SKM-1 treated with dmso at 0.1 percent for 144 hours (cell line): ENCODE measurements around the gene ZNF10.
A peak's percentile ranks its signal among the peaks of the same experiment; 100 is the strongest.

Experiments used
- DNase-seq: peaks from one replicate; lab custom pipeline; 2025; ENCODE audit not compliant: unreplicated experiment; lab: John Stamatoyannopoulos, UW

ZNF10 gene

DNA sequence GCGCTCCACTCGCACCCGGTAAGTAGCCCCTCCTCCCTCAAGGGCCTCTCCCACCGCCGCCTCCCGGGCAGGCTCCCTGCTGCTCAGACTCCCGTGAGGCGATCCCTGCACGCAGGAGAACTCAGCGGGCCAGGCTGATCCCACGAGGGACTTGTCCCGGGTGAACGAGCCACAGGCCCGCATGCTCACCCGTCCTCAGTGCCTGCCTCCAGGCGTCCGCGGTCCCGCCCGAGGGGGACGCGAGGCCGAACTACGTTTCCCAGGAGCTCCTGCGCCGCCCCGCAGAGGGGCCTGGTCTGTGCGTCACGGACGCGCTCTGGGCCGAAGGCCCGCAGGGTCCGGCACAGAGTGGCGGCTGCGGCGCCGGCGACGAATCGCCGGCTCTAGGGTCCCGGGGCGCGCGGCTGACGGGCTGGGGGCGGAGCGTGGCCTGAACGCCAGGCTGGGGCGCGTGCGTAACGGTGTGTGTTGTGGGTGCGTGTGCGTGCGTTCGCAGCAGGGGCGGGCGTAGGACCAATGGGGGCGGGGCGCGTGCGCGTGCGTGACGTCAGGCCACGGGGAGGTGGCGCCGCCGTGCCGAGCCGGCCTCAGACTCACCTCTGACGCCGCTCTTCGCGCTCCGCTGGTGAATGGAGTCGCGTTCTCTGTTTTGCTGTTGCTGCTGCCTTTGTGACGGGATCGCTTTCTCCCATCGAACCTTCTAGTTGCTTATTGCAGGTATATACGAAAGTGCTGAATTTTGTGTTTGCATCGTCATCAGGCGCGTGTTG lies at the start of gene ZNF10, which contains the start of gene ZNF891:
TSS of gene ZNF10 (plus strand) at position 590 of the 770 bp plus-strand sequence. CDS start 13,866 bp downstream, outside the sequence.
TSS of gene ZNF891 (minus strand) at position 237 of the 770 bp plus-strand sequence. CDS start 8,356 bp downstream, outside the sequence.
- peak; percentile 57 for DNase-seq

DNA sequence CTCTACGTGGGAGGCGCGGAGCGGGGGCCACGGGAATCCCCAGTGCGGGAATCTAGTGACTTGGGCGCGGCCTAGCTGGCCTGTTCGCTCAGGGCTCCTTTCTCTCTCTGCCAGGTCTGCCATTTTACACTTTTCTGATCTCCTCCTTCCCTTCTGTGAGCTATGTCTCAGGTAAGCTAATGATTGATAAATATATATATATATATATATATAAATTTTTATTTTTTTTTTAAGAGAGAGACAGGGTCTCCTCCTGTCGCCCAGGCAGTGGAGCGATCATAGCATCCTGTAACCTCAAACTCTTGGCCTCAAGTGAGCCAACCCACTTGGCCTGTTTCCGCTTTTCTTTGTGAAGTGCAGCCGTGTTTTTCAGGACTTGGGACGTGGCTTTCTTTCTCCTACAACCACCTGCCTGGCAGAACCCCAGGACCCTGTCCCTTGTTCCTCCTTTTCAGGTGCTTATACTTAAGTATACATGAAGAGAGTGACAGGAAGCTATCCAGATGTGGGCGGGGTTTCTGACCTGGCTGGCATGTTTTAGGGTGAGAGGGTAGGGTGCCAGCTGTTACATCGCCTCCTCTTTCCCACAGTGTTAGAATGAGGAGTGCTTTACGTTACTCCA lies 49.2 kb upstream of the ZNF10 start:
- DNase-seq, result no peak

DNA sequence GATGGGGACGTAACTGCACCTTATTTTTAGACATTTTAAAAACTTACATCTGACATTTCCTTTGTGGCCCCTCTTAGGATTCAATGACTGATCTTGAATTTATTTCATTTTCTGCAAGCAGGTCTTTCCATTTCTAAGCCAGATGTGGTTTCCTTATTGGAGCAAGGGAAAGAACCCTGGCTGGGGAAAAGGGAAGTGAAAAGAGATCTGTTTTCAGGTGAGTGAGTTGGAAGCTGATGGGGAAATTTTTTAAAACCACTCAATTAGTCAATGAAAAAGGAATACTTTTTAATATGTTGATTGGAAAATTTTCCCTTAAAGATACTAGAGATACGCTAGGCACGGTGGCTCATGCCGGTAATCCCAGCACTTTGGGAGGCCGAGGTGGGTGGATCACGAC lies 47.1 kb upstream of the ZNF10 start:
- DNase-seq, result no peak

DNA sequence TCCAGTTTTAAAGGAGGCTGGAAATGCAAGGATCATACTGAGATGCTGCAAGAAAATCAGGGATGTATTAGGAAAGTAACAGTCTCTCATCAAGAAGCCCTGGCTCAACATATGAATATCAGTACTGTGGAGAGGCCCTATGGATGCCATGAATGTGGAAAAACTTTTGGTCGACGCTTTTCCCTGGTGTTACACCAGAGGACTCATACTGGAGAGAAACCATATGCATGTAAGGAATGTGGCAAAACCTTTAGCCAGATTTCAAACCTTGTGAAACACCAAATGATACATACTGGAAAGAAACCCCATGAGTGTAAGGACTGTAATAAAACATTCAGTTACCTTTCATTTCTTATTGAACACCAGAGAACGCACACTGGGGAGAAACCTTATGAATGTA lies 24.8 kb upstream of the ZNF10 start:
- no peak for DNase-seq

DNA sequence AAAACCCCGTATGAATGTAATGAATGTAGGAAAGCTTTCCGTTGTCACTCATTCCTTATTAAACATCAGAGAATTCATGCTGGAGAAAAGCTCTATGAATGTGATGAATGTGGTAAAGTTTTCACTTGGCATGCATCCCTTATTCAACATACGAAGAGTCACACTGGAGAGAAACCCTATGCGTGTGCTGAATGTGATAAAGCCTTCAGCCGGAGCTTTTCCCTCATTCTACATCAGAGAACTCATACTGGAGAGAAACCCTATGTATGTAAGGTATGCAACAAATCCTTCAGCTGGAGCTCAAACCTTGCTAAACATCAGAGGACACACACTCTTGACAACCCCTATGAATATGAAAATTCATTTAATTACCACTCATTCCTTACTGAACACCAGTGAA lies 24.2 kb upstream of the ZNF10 start:
- no peak for DNase-seq

DNA sequence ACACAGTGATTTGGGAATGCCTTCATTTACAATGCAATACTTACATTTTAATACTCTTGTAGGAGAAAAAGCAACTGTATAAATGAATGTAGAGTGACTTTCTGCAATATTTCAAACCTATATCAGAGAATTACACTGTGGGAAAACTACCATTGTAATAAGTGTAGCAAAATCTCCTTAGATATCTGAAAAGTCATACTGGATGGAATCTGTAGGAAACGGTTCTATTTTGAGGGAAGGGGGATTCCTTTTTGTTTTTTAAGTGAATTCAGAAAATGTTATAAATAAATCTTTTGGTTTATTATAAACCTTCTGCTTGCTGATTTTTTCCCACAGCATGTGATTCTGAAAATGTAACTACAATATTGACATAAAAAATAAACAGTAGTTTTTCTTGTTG lies 23.3 kb upstream of the ZNF10 start:
- DNase-seq, result no peak

DNA sequence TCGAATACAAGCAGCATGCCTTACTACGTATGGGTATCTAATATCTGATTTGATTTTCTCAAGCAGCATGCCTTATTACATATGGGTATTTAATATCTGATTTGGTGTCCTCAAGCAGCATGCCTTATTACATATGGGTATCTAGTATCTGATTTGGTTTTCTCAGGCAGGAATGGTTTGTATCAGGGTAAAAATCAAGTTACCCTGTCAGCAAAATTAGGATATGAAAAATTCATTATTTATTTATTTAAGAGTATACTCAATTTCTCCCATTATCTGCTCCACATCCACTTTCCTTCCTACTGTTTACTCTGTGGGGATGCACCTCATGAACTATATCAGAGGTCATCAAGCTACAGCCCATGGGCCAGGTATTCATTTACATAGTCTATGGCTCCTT lies 22.3 kb upstream of the ZNF10 start:
- no peak for DNase-seq

DNA sequence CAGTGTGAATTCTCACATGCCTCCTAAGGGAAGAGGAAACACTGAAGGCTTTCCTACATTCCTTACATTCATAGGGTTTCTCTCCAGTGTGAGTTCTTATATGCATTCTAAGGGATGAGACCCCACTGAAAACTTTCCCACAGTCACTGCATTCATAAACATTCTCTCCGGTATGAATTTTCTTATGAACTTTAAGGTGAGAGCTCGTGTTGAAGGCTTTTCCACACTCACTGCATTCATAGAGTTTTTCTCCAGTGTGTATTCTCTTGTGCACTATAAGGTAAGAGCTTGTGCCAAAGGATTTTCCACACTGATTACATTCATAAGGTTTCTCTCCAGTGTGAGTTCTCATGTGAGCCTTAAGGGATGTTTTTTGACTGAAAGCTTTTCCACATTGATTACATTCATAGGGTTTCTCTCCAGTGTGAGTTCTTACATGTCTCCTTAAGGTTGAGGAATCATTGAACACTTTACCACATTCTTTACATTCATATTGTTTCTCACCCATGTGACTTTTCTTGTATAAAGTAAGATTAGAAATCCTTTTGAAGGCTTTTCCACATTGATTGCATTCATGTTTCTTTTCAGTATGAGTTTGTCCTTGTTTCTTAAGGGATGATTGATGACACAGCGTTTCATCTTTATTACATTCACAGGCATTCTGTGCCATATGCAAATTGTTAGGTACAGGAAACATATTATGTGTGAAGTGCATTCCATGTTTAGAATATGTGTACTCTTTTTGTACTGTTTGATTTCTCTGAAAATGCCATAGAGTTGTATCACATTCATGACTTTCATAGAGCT lies 9.8 kb upstream of the ZNF10 start:
- DNase-seq, result no peak

DNA sequence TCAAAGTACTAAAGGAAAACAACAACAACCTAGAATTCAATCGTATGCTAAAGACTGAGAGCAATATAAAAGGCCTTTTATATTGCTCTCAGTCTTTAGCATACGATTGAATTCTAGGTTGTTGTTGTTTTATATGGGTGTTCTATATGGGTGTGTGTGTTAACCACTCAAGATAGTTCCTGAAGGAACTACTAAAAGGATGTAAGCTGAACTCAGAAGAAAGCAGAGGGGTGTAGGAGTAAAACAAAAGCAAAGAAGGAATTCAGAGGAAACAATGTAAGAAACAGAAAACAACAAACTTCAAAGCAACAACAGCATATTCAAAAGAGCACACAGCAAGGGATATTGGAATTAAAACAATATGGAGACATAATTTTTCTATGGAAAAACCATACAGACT lies 5.8 kb upstream of the ZNF10 start:
- DNase-seq, result no peak

DNA sequence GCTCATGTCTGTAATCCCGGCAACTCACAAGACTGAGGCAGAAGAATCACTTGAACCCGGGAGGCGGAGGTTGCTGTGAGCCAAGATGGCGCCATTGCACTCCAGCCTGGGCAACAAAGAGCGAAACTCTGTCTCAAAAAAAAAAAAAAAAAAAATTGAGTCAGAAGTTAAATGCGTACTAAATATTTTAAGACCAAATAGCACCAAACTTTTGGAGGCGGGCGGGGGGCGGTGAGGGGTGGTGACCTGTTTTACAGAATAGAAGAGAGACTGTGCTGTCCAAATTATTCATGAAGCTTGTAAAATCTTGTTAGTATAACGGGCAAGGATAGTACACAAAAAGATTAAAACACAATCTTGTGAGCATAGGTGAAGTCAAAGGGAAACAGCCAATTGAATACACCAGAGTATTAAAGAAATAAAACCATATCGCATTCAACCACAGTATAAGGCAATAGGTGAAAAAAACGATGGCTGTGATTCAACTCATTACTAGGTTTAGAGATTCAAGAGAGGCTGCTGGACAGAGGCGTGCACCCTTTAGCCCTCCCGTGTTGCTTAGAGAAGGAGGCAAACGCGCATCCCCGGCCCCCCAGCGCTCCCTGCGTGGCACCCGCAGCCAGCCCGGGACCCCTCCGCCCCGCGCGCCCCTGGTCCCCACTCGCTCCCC lies 924 bp upstream of the ZNF10 start:
- no peak for DNase-seq

DNA sequence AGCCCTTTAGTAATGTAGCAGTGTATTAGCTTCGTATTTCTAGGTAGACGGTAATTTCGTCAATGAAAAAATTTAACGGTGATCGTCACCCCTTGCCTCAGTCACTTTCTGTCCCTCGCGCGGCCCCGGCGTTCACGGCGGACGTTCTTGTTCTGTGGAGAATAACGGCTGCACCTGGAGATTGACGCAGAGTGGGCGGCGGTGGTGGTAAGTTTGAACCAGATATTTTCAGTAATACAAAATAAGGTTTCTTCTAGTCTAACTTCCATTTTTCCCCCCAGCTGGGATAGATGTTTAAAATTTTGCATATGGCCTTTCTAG lies 341 bp downstream of the ZNF10 start:
- no peak for DNase-seq

DNA sequence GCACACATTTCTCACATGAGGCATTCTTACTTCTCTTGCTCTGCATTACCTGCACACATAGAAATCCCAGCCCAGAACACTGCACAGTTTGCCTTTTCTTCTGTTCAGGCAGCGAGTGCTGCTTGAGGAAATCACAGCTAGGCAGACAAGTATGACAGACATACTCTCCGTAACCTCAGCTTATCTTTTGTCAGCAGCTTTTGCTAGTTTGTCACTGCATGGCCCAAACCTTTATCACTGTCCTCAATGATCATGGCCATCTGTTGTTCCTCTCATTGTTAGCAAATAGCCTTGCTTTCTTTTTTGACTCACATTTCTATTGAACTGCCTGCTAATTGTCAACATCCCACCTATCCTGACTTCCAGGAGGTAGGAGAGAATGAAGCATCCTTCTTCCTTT lies 5.3 kb downstream of the ZNF10 start:
- no peak for DNase-seq

DNA sequence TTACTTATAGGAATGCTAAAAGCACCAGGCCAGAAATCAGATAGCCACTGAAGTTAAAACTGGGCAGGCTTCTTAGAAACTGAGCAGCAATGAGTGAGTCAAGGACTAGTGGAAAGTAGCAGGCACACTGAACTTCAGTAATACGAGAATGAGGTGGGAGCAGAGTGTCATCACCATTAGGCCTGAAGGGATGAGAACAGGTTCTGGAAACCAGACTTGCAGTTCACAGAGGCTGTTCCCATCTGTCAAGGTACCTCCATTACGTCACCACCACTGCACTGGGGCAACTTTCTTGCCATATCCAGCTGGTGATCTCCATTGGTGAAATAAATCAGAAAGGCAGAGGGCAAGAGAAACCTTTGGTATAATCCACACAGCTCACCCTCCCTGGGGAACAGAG lies 15.6 kb downstream of the ZNF10 start:
- DNase-seq, result no peak

DNA sequence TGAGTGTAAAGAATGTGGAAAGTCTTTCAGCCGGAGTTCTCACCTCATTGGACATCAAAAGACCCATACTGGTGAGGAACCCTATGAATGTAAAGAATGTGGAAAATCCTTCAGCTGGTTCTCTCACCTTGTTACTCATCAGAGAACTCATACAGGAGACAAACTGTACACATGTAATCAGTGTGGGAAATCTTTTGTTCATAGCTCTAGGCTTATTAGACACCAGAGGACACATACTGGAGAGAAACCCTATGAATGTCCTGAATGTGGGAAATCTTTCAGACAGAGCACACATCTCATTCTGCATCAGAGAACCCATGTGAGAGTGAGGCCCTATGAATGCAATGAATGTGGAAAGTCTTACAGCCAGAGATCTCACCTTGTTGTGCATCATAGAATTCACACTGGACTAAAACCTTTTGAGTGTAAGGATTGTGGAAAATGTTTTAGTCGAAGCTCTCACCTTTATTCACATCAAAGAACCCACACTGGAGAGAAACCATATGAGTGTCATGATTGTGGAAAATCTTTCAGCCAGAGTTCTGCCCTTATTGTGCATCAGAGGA lies 25.8 kb downstream of the ZNF10 start:
- DNase-seq, result no peak

DNA sequence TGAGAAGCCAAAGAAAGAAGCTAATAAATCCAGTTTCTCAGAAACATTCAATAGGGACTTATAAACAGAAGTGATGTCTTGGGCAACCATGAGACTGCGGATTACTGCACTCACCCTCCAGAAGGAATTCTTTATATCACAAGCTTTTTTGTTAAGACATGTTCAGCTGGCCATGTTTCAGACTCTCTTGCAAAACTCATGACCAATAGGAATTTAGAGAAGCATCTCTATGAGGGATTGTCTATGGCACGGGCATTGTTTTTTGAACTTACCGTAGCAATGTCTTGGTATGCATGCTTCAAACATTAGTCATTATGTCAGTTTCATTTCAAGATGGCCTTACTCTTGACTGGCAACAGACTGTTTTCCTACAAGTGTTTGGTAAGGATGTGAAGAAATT lies 35.3 kb downstream of the ZNF10 start:
- DNase-seq, result no peak

DNA sequence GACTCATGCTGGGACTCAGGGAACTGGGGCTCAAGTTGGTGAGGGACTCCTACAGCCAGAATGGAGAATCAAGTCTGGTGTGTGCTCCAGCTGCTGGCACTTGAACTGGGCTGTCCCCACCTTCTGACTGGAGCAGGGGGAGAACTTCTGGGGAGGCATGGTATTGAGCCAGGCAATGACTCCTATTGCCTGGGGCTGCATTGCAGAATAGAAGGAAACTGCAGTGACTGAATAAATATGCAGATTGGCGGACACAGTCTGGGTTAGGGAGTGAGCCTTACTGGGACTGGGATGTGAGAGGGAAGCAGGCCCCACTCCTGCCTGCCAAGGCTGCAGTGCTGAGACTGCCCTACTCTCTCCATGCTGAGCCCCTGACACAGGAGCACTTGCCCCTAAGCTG lies 42.1 kb downstream of the ZNF10 start:
- DNase-seq, result no peak

DNA sequence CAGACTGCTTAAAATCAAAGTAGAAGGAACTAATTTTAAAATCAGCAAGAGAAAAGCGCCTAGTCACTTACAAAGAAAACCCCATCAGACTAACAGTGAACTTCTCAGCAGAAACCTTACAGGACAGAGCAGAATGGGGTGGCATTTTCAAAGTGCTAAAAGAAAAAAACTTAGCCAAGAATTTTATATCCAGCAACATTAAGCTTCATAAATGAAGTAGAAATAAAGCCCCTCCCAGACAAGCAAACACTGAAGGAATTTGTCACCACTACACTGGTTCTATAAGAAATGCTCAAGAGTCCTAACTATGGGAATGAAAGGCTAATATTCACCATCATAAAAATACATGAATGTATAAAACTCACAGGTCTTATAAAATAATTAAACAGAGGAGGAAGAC lies 44.5 kb downstream of the ZNF10 start:
- no peak for DNase-seq

DNA sequence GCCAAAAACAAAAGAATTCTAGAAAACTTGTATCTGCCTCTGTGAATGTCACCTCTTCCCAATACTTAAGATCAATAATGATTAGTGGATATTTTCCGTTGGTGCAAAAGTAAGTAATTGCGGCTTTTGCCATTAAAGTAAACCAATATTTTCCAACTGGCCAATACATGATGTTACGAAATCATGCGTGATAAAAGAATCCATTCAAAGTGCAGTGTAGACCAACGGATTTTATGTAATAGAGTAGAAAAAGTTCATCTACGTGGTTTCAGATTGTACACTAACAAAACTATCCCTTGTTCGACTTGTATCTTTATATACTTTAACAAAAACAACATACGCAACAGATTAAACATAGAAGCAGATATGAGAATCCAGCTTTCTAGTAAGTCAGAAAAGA lies 50.2 kb downstream of the ZNF10 start:
- no peak for DNase-seq

DNA sequence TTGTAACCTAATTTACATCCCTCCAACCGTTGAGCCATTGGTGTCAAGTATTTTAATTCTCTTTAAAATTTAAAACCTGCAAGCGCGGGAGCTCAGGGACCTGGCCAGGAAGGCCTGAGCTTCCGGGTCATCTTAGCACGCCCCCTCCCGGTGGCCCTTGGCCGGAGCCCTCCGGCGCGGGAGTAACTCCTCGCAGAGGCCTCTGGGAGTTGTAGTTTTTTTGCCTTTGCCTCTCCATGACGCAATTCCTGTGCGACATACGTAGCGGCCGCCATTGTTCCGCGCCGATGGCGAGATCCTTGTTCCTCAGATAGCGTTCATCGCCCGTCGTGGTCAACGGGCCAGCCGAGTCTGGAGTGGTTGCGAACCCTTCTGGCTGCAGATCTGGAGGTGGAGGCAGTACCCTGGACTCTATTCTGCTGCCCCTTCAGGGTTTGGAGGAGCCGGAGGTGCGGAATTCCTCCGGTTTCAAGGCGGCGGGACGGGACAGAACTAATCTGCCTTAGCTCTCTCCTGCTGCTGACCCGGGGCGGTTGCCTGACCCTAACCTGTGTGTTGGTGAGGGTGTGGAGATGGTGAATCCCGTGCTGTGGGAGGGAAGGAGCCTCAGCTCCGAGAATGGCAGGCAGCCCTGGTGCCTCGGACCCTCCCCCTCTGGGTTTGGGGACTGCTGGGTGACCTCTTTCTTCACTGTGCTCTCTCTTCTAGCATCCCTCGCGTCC lies 51.0 kb downstream of the ZNF10 start, which contains the start of gene ZNF268:
TSS of gene ZNF268 (plus strand) at position 258 of the 722 bp plus-strand sequence. CDS start 503 bp downstream, outside the sequence.
- peak; percentile 62 for DNase-seq

DNA sequence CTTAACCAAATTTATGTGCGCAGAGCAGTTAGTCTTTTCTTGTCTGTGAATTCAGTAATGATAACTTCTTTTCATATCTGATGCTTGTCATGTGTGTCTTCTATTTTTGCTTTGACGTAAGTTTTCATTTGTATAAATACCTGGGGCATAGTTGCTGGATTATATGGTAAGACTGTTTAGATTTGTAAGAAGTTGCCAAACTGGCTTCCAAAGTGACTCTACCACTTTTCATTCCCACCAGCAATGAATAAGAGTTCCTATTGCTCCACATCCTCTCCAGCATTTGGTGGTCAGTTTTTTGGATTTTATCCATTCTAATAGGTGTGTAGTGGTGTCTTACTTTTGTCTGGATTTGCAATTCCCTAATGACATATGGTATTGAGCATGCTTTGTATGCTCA lies 59.7 kb downstream of the ZNF10 start:
- no peak for DNase-seq
